GM13977 (cell line): ENCODE data around the gene SLC25A41.

Experiments
- DNase-seq: peaks from one replicate; pipeline ENCODE4 v3.0.0; 2012; ENCODE audit warnings: low spot score
- in situ Hi-C: fragments of 300-500 bp; cut with MboI; formaldehyde crosslinking; loops from one replicate; pipeline ENCODE4 v1.12.0; 2022; ENCODE audit warnings: low sequenced_read_pairs, low pct_unique_long_range_greater_than_20kb, mixed read lengths, inconsistent platforms; ENCODE audit not compliant: unreplicated experiment
- TF ChIP-seq, protein P1 (sequence below): IDR thresholded peaks from 2 replicates; pipeline ENCODE4 v1.5.1; 2012; ENCODE audit warnings: mild to moderate bottlenecking, control low read depth; ENCODE audit not compliant: insufficient read depth; ENCODE audit errors: extremely low read depth, missing control alignments

The SLC25A41 gene

DNA sequence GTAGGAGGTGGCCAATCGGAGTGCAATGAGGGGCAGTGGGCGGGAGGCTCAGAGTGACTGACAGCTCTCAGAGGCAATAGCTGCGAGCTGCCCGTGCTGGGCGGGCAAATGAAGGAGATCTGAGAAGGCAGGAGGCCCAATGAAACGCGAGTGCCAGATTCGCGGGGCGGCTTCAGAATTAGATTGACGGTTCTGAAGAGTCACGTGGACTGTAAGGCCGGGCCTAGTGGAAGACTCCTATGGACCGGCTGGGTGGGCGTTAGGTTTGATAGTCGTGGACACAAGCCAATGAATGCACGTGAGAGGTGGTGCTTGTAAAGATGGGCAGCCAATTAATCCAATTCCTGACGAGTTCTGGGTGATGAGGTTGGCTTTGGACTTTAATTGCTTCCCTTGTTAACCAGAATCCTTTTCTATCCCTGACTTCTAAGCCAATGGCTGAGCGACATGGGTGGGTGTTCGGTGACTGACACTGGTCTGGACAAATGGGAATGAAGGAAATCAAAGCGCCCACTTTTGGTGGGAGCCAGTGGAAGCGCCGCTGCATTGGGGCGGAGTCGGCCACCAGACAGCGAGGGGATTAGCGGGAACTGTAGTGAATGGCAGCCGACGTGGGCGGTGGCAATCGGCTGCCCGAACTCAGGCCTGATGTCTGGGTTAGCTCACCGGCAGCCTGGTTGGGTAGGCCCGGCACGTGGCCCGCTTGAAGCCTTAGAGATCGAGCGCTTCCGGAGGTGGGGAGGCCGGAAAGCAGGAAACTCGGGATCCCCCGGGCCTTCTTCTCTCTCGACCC is 8.4 kb downstream of the SLC25A41 start:
- in situ Hi-C loops, result no loop called here
- peak; percentile 100 for DNase-seq
- TF ChIP-seq, protein P1, sequence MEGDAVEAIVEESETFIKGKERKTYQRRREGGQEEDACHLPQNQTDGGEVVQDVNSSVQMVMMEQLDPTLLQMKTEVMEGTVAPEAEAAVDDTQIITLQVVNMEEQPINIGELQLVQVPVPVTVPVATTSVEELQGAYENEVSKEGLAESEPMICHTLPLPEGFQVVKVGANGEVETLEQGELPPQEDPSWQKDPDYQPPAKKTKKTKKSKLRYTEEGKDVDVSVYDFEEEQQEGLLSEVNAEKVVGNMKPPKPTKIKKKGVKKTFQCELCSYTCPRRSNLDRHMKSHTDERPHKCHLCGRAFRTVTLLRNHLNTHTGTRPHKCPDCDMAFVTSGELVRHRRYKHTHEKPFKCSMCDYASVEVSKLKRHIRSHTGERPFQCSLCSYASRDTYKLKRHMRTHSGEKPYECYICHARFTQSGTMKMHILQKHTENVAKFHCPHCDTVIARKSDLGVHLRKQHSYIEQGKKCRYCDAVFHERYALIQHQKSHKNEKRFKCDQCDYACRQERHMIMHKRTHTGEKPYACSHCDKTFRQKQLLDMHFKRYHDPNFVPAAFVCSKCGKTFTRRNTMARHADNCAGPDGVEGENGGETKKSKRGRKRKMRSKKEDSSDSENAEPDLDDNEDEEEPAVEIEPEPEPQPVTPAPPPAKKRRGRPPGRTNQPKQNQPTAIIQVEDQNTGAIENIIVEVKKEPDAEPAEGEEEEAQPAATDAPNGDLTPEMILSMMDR, result no peak

DNA sequence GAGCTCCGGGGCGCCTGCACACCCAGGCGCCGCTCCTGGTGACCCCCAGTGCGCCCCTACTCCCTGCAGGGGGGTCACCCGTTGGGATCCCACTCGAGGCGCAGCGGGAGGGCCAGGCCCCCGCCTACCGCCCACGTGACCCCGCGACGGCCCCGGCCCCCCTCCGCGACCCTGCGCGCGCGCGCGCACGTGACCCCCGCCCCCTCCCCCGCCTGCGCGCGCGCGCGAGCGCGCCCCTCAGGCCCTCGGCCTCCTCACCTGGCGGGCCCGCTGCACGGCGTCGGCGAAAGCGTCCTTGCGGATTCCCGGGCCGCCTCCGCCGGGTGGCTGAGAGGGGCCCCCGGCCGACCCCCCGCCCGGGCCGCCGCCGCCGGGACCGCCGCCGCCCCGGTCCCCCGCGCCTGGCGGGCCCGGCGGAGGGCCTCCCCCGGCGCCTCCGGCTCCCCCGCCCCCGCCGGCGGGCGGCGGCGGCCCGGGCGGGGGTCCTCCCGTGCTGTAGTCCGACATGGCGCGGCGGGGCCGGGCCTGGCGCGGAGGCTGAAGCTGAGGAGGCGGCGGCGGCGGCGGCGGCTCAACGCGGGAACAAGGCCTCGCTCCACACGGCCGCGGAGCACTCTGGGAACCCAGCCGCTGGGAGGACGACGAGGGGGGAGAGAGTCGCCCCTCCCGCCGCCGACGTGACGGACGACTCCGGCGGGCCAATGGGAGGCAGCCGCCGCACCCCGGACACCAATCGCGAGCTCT is 9.2 kb downstream of the SLC25A41 start, which contains the start of gene KHSRP:
KHSRP (minus strand) TSS at position 617 of the 744 bp plus-strand sequence; CDS start at position 507, 110 bp downstream.
- TF ChIP-seq, protein P1, result no peak
- DNase-seq, result peak; percentile 60

DNA sequence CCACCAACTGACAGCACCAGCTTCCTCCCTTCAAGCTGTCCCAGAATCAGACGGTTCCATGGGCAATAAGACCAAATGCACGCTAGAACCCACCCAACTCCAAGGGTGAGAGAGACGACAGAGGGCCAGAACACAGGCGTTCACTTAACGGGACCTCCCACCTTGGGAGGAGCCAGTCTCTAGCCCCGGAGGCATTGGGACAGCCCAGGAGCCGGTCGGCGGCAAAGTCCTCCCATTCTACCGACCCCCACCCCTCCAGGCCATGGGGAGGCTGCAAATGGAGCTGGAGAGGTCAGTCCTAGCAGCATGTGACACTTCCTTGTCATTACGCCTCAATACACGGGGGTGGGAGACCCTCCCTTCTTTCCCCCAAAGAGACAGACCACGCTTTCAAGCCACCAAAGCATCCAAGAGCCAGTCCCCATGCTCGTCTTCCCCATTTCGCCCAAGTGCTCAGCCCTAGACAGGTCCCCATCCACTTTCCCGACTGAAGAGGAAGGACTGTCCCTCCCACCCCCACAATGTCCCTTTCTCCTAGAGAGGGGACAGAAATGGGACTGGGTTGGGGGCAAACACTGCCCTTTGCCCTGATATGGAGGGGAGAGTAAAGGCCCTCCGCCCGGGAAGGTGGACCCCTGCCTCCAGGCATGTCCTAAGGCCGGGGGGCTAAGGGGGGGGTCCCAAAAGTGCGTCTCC is 9.9 kb downstream of the SLC25A41 start:
- TF ChIP-seq, protein P1, result no peak
- in situ Hi-C loops, result no loop called here
- DNase-seq, result peak; percentile 76

More for the DNA sequence above, 9.2 kb downstream of the SLC25A41 start, which contains the start of gene KHSRP:
- in situ Hi-C loops, result no loop called here

DNA sequence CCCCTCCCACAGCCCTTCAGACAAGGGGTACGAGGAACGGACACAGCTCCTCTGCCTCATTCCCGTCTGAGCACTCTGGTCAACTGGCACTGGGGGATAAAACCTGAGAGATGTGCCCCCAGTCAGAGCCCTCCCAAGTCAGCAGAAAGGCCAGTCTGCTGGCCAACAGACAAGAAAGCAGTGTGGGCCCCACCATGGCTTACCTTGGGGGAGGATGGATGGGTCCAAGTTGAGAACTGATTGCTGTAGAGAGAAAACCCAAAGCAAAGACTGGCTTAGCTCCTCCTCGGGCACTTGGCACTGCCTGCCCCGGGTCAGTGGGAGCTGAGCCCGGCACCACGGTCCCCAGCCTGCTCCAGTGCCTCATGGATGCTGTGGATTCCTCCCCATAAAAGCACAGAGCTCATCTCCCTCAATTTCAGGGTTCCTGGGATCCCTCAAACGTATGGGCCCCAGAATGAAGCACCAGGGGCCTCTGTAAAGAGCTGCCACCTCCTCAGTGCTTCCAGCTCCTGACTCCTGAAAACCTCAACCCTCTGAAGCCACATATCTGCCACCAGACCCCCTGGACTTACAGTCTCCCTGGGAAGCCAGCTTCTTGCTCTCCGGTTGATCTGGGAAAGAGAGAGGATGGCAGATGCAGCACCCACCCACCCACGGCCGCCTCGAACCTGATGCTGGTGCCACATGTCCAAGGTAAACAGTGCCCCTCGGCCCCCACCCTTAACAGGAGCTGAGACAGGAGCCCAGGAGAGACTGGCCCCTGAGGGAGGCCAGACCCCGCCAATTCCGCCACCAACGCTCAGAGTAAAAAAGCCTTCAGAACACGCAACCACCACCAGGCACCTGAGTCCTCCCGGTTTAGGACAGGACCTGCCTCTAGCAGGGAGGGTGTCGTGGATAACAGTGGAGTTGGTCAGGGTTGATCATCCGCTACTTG is 12.2 kb downstream of the SLC25A41 start:
- DNase-seq, result peak; percentile 8
- TF ChIP-seq, protein P1, result no peak
- in situ Hi-C loops, result no loop called here

DNA sequence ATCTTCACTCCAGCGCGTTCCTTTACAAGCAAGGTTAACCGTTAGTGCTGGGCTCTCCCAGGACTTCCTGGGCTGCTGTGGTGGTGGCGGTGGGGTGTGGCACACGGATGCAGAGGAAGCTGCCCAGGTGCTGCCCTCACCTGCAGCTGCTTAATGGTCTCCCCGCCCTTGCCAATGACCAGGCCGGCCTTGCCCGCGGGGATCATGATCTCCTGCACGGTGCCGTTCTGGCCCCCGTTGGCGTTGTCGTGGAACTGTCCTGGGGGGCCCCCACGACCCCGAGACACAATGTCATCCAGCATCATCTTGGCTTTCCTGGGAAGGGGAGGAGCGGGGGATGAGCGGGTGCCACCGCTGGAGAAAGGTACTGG is 15.0 kb downstream of the SLC25A41 start:
- in situ Hi-C loops, result no loop called here
- TF ChIP-seq, protein P1, result no peak
- DNase-seq, result no peak
